K562 (cell line): ENCODE measurements around the gene SAMD11. TPM values are rescaled to one million over a fixed set of nuclear protein-coding genes. Genes with fewer than 3 reads are reported as not detected.
A peak's percentile ranks its signal among the peaks of the same experiment; 100 is the strongest.

ENCODE experiments used
- BCOR ChIP-seq: fragments of 450-650 bp; IDR thresholded peaks from 2 replicates; pipeline ENCODE4 v1.6.1; 2016
- CHD2 ChIP-seq: IDR thresholded peaks from 2 replicates; pipeline ENCODE4 v1.6.1; 2011; ENCODE audit warnings: low read depth, low read length
- ETV5 ChIP-seq: sonication (generic); formaldehyde crosslinking; IDR thresholded peaks from 2 replicates; pipeline ENCODE4 v1.4.0; 2020; ENCODE audit warnings: low read depth, mild to moderate bottlenecking, missing genetic modification reagents
- GABPA ChIP-seq: fragments of 200-800 bp; sonication (Bioruptor generic); conservative IDR thresholded peaks from 2 replicates; pipeline ENCODE4 v1.6.1; 2016; ENCODE audit warnings: low read depth, missing genetic modification characterization, missing compliant biosample characterization
- HDGF ChIP-seq: fragments of 450-650 bp; IDR thresholded peaks from 2 replicates; pipeline ENCODE4 v1.6.1; 2016
- IRF2 ChIP-seq: sonication (generic); formaldehyde crosslinking; IDR thresholded peaks from 2 replicates; pipeline ENCODE4 v1.8.1; 2022; ENCODE audit warnings: mild to moderate bottlenecking, missing genetic modification reagents
- JUN ChIP-seq, 2 experiments: sonication (generic) in 1 of 2; formaldehyde crosslinking in 1 of 2; IDR thresholded peaks; 2 replicates each; pipeline versions ENCODE4 v1.6.1 to v1.8.0; 2012 to 2022; ENCODE audit warnings: borderline replicate concordance in 2 of 2, mild to moderate bottlenecking in 2 of 2, improper control_type of control experiment in 1 of 2, low read depth in 1 of 2, low read length in 1 of 2, missing genetic modification reagents in 1 of 2
- LEF1 ChIP-seq: fragments of 450-650 bp; IDR thresholded peaks from 2 replicates; pipeline ENCODE4 v1.6.1; 2016; ENCODE audit warnings: mild to moderate bottlenecking
- MTA1 ChIP-seq: fragments of 450-650 bp; IDR thresholded peaks from 2 replicates; pipeline ENCODE4 v1.6.1; 2017; ENCODE audit warnings: borderline replicate concordance
- NCOR1 ChIP-seq: fragments of 450-650 bp; IDR thresholded peaks from 2 replicates; pipeline ENCODE4 v1.6.1; 2016; ENCODE audit warnings: mild to moderate bottlenecking, moderate library complexity
- NFE2L1 ChIP-seq: fragments of 450-650 bp; IDR thresholded peaks from 2 replicates; pipeline ENCODE4 v1.6.1; 2016; ENCODE audit warnings: missing genetic modification characterization, low read depth, mild to moderate bottlenecking, missing compliant biosample characterization, moderate library complexity, borderline replicate concordance
- PTRF ChIP-seq: fragments of 450-650 bp; IDR thresholded peaks from 2 replicates; pipeline ENCODE4 v1.6.1; 2016; ENCODE audit warnings: mild to moderate bottlenecking, missing genetic modification characterization, missing compliant biosample characterization
- SAFB ChIP-seq: fragments of 200-400 bp; formaldehyde crosslinking; IDR thresholded peaks from 2 replicates; pipeline ENCODE4 v1.6.1; 2017; ENCODE audit warnings: low read depth, low read length, borderline replicate concordance
- SMAD2 ChIP-seq: fragments of 150-350 bp; IDR thresholded peaks from 2 replicates; pipeline ENCODE4 v1.6.1; 2014; ENCODE audit warnings: low read depth, mild to moderate bottlenecking, low read length
- SUPT5H ChIP-seq: fragments of 450-650 bp; IDR thresholded peaks from 2 replicates; pipeline ENCODE4 v1.6.1; 2016
- TCF7 ChIP-seq: sonication (generic); IDR thresholded peaks from 2 replicates; pipeline ENCODE4 v1.6.1; 2016; ENCODE audit warnings: antibody characterized with exemption, borderline replicate concordance
- ZNF224 ChIP-seq: sonication (generic); formaldehyde crosslinking; IDR thresholded peaks from 2 replicates; pipeline ENCODE4 v1.8.0; 2022; ENCODE audit warnings: mild to moderate bottlenecking, missing genetic modification reagents
- ZNF696 ChIP-seq: fragments of 250-450 bp; sonication (Bioruptor Pico); conservative IDR thresholded peaks from 2 replicates; pipeline ENCODE4 v1.4.0; 2020; ENCODE audit warnings: mild to moderate bottlenecking, moderate library complexity
- ZSCAN29 ChIP-seq: fragments of 450-650 bp; IDR thresholded peaks from 2 replicates; pipeline ENCODE4 v1.6.1; 2017
- polyA plus RNA-seq, 8 experiments: library from polyadenylated mRNA; depleted of rRNA in 4 of 8; stranded (reverse) in 5 of 8; unstranded in 3 of 8; fragments of >200 nt; fragmentation: Nextera tagmentation in 2 of 8; fragmentation: Illumina TruSeq in 1 of 8; extraction: Ambion mirVana in 2 of 8; extraction: Trizol in 1 of 8; gene quantifications; 2 replicates each; pipeline versions ENCODE4 v1.2.1 to v1.2.3, GENCODE V29; 2011 to 2014; ENCODE audit warnings: inconsistent platforms in 1 of 8, missing spikeins in 1 of 8
- total RNA-seq, 7 experiments: library from RNA; depleted of rRNA in 6 of 7; stranded (reverse); fragments of >200 nt in 6 of 7; fragmentation: Illumina TruSeq in 2 of 7; extraction: Trizol in 2 of 7; gene quantifications; 2 replicates each; pipeline versions ENCODE4 v1.2.1 to v1.2.3, GENCODE V29; 2011 to 2021; ENCODE audit warnings: low replicate concordance in 1 of 7
- TF ChIP-seq, protein P1 (sequence below): fragments of 200-400 bp; formaldehyde crosslinking; IDR thresholded peaks from 2 replicates; pipeline ENCODE4 v1.6.1; 2017; ENCODE audit warnings: mild to moderate bottlenecking, low read depth, low read length, moderate library complexity
- TF ChIP-seq, protein P2 (sequence below): sonication (generic); formaldehyde crosslinking; IDR thresholded peaks from 2 replicates; pipeline ENCODE4 v1.8.0; 2022; ENCODE audit warnings: mild to moderate bottlenecking, missing genetic modification reagents
- TF ChIP-seq, protein P3 (sequence below): fragments of 450-650 bp; formaldehyde crosslinking; IDR thresholded peaks from 2 replicates; pipeline ENCODE4 v1.4.0; 2020; ENCODE audit warnings: mild to moderate bottlenecking, moderate library complexity

The SAMD11 gene
- total and polyA plus RNA-seq, 9 of the 15 experiments (the other 6 are each of a cell fraction or from before 2014, with no cell fraction given), result 0.07 to 0.82 (median 0.11) TPM; not detected in 2

DNA sequence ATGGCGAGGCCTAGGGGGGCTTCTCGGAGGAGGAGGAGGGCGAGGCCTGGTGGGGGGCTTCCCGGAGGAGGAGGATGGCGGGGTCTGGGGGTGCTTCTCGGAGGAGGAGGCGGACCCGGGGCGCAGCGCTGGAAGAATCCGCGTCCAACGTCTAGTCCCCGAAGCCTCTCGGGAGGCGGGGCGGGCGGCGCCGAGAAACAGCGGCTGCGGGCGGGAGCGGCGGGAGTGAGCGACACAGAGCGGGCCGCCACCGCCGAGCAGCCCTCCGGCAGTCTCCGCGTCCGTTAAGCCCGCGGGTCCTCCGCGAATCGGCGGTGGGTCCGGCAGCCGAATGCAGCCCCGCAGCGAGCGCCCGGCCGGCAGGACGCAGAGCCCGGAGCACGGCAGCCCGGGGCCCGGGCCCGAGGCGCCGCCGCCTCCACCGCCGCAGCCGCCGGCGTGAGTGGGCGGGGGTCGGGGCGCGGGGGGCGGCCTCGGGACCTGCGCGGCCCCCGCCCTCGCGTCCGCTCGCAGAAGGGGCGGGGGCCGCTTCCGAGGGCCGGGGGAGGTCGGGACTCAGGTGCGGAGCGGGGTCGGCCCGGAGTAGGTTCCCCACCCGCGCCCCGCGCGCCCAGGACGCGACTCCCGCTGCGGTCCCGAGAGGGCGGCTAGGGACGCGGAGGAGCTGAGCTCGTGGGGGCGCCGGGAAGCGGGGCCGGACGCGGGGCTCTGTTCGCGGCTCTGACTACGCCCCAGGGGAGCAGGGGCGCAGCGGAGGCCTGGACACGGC, 36.8 kb downstream of the SAMD11 start, which contains the start of gene KLHL17 (continued):
- TF ChIP-seq, protein P1, sequence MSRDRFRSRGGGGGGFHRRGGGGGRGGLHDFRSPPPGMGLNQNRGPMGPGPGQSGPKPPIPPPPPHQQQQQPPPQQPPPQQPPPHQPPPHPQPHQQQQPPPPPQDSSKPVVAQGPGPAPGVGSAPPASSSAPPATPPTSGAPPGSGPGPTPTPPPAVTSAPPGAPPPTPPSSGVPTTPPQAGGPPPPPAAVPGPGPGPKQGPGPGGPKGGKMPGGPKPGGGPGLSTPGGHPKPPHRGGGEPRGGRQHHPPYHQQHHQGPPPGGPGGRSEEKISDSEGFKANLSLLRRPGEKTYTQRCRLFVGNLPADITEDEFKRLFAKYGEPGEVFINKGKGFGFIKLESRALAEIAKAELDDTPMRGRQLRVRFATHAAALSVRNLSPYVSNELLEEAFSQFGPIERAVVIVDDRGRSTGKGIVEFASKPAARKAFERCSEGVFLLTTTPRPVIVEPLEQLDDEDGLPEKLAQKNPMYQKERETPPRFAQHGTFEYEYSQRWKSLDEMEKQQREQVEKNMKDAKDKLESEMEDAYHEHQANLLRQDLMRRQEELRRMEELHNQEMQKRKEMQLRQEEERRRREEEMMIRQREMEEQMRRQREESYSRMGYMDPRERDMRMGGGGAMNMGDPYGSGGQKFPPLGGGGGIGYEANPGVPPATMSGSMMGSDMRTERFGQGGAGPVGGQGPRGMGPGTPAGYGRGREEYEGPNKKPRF, result no peak
- TF ChIP-seq JUN (IDR thresholded peaks at IDR 0.05; ENCODE audit: borderline replicate concordance, low read depth, low read length) (peak; percentile 23; the same call in 1 of the 2 replicates), JUN (CRISPR knock-in tag; IDR thresholded peaks at IDR 0.05; ENCODE audit: borderline replicate concordance) (no peak), NCOR1 (no peak), SMAD2 (no peak), HDGF (no peak), ETV5 (no peak), GABPA (tag) (peak; percentile 55), ZNF224 (CRISPR knock-in tag) (no peak), SAFB (peak; percentile 81), MTA1 (no peak), ZSCAN29 (peak; percentile 88), NFE2L1 (tag) (no peak), BCOR (peak; percentile 85), TCF7 (no peak), SUPT5H (no peak), ZNF696 (CRISPR knock-in tag) (no peak), PTRF (no peak), LEF1 (no peak), IRF2 (CRISPR knock-in tag) (no peak), CHD2 (no peak)
- TF ChIP-seq, protein P2, sequence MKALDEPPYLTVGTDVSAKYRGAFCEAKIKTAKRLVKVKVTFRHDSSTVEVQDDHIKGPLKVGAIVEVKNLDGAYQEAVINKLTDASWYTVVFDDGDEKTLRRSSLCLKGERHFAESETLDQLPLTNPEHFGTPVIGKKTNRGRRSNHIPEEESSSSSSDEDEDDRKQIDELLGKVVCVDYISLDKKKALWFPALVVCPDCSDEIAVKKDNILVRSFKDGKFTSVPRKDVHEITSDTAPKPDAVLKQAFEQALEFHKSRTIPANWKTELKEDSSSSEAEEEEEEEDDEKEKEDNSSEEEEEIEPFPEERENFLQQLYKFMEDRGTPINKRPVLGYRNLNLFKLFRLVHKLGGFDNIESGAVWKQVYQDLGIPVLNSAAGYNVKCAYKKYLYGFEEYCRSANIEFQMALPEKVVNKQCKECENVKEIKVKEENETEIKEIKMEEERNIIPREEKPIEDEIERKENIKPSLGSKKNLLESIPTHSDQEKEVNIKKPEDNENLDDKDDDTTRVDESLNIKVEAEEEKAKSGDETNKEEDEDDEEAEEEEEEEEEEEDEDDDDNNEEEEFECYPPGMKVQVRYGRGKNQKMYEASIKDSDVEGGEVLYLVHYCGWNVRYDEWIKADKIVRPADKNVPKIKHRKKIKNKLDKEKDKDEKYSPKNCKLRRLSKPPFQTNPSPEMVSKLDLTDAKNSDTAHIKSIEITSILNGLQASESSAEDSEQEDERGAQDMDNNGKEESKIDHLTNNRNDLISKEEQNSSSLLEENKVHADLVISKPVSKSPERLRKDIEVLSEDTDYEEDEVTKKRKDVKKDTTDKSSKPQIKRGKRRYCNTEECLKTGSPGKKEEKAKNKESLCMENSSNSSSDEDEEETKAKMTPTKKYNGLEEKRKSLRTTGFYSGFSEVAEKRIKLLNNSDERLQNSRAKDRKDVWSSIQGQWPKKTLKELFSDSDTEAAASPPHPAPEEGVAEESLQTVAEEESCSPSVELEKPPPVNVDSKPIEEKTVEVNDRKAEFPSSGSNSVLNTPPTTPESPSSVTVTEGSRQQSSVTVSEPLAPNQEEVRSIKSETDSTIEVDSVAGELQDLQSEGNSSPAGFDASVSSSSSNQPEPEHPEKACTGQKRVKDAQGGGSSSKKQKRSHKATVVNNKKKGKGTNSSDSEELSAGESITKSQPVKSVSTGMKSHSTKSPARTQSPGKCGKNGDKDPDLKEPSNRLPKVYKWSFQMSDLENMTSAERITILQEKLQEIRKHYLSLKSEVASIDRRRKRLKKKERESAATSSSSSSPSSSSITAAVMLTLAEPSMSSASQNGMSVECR (CRISPR knock-in tag), result peak; percentile 51; the same call in 1 of the 2 replicates
- TF ChIP-seq, protein P3, sequence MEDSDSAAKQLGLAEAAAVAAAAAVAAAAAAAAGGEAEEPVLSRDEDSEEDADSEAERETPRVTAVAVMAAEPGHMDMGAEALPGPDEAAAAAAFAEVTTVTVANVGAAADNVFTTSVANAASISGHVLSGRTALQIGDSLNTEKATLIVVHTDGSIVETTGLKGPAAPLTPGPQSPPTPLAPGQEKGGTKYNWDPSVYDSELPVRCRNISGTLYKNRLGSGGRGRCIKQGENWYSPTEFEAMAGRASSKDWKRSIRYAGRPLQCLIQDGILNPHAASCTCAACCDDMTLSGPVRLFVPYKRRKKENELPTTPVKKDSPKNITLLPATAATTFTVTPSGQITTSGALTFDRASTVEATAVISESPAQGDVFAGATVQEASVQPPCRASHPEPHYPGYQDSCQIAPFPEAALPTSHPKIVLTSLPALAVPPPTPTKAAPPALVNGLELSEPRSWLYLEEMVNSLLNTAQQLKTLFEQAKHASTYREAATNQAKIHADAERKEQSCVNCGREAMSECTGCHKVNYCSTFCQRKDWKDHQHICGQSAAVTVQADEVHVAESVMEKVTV (CRISPR knock-in tag), result no peak
